ENCODE data around the gene DEDD2. TPM values are rescaled to one million over a fixed set of nuclear protein-coding genes. Genes with fewer than 3 reads are reported as not detected.

DEDD2 gene, protein sequence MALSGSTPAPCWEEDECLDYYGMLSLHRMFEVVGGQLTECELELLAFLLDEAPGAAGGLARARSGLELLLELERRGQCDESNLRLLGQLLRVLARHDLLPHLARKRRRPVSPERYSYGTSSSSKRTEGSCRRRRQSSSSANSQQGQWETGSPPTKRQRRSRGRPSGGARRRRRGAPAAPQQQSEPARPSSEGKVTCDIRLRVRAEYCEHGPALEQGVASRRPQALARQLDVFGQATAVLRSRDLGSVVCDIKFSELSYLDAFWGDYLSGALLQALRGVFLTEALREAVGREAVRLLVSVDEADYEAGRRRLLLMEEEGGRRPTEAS
- 10 to 100 TPM; 17.1 to 34.5 (median 27.0) TPM for total RNA-seq

DNA sequence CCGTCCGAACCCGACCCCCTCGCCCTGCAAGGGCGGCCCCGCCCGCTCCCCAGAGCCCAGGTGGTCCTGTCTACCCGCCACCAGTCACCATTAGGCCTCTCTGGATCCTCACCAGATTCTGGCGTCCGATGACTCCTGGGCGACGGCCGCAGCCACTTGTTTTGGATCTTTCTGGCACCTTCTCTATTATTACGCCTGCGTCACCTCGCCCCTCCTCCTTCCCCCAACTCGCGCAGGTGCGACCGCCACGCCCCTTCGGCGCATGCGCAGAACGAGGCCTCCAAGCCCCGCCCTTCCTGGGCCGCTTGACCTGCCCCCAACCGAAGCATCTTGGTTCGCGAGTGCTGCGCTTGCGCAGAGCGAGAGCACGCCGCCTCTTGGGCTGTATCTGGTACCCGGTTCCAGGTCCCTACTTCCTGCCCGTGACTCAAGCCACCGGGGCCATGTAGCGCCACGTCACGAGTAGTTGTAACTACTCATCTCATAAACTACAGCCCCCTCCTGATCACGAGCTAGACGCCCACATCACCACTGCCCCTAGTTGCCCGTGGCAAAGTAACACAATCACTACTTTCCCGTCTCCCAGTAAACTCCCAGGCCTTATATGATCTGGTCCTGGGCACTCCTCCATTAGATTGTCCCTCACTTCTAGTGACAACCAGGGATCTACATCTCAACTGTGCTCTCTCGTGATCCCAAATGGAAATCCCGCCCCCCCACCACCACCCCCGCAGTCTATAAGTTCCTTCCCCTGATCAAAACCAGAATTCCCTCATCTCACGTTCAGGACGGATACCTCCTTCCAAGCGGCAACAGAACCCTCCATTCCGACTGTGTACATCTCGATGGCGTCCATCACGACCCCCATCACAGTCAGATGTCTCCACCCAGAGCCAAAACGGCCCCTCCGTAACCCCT is at the start of gene DEDD2:
TSS of gene DEDD2 (minus strand) at position 158 of the 918 bp plus-strand sequence. CDS start 670 bp downstream, outside the sequence.
- TF ChIP-seq, protein P1, sequence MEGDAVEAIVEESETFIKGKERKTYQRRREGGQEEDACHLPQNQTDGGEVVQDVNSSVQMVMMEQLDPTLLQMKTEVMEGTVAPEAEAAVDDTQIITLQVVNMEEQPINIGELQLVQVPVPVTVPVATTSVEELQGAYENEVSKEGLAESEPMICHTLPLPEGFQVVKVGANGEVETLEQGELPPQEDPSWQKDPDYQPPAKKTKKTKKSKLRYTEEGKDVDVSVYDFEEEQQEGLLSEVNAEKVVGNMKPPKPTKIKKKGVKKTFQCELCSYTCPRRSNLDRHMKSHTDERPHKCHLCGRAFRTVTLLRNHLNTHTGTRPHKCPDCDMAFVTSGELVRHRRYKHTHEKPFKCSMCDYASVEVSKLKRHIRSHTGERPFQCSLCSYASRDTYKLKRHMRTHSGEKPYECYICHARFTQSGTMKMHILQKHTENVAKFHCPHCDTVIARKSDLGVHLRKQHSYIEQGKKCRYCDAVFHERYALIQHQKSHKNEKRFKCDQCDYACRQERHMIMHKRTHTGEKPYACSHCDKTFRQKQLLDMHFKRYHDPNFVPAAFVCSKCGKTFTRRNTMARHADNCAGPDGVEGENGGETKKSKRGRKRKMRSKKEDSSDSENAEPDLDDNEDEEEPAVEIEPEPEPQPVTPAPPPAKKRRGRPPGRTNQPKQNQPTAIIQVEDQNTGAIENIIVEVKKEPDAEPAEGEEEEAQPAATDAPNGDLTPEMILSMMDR (IDR thresholded peaks at IDR 0.05; ENCODE audit: low read depth), result no peak

DNA sequence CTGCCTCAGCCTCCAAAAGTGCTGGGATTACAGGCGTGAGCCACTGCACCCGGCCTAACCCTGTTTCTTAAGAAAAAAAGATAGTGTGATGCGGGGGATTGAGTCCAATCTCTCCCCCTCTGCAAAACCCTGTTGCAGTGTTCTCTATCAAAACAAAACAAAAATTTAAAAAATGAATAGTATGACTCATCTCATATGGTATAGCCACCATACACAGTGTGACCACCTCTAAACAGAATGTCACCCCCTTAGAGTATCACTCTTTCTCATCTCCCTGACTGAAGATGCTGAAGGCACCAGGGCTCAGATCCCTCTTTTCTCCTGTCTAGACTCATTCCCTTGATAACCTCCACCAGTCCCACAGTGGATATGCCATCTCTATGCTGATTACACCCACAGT is 44.3 kb upstream of the DEDD2 start:
- TF ChIP-seq, protein P1 (IDR thresholded peaks at IDR 0.05; ENCODE audit: low read depth), result no peak

DNA sequence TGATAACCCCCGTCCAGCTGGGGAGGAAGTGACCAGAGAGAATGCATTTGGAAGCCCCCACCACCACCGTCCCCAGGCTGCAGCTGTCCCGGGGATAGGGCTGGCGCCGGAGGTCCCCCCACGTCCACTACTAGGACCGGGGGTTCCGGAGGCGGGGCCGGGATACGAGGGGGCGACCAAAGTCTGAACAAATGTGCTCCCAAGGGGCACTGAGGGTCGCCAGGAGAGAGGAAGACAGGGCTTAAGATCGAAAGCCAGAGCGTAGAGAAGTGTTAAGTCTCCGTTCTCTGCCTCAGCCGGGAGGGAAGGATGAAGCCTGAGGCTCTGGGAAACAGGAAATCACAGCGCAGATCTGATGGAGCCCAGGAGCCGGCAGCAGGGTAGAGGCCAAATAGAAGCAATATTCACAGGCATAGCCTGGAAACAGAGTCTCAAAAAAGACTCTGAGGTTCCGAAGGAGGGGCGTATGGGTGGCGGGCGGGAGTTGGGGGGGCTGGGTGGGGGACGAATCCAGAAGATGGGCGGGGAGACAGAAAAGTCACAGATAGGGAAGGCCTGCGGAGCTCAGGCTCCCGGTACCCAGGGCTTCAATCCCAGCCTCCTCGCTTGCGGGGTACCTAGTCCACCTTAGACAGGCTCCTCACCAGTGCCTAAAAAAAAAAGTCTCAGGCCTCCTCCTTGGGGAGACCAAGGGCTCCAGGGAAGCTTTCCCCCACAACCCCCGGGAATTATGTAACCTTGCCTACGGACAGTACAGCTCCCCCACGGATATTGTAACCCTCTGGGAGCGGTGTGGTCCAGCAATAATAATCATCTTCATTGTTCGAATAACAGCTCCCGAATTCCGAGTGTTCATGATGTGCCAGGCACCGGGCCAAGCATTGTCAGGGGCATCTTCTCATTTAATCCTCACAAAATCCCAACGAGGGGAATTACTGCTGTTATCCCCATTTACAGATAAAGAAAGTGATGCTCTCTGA is 38.6 kb upstream of the DEDD2 start:
- TF ChIP-seq, protein P1 (IDR thresholded peaks at IDR 0.05; ENCODE audit: low read depth), result no peak

DNA sequence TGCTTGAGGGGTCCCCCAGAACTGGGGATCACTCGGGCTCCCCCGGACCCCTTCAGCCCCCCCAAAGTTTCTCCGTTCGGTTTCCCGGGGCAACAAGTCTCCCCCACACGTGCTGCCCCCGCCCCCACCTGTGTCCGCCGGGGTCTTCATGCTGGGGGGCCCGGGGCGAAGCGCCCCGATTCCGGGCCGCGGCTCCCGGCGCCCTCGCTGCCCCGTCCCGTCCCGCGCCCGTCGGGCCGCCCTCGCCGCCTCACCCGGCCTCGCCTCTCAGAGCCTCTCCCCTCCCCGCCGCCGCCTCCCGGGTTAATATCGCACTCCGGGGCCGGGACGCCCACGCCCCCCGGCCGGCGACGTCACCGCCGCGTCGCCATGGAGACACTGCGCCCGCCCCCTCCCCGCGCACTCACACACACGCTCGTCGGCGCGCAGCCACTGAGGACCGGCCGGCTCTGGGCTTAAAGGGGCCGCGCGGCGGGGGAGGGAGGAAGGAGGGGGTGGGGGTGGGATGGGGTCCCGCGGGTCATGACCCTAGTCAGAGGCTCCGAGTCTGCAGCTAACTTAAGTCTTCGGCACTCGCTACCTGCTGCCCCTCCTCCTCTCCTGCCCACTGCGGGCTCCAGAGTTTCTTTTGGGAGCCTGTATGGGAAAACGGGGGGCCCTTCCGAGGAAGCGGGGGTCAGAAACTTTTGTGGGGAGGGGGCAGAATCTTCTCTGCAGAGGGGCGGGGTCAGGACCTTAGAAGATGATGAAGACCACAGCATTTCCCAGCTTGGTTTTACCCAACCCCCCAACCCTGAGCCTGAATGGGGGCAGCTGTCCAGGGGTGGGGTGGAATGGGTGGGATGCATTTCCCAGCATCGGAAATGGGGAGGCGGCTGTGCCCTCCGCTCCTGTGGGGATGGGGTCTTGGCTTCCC is 37.6 kb upstream of the DEDD2 start, which contains the start of gene ERF:
TSS of gene ERF (minus strand) at position 279 of the 916 bp plus-strand sequence. CDS start at position 150, 129 bp downstream.
- TF ChIP-seq, protein P1 (IDR thresholded peaks at IDR 0.05; ENCODE audit: low read depth), result no peak

DNA sequence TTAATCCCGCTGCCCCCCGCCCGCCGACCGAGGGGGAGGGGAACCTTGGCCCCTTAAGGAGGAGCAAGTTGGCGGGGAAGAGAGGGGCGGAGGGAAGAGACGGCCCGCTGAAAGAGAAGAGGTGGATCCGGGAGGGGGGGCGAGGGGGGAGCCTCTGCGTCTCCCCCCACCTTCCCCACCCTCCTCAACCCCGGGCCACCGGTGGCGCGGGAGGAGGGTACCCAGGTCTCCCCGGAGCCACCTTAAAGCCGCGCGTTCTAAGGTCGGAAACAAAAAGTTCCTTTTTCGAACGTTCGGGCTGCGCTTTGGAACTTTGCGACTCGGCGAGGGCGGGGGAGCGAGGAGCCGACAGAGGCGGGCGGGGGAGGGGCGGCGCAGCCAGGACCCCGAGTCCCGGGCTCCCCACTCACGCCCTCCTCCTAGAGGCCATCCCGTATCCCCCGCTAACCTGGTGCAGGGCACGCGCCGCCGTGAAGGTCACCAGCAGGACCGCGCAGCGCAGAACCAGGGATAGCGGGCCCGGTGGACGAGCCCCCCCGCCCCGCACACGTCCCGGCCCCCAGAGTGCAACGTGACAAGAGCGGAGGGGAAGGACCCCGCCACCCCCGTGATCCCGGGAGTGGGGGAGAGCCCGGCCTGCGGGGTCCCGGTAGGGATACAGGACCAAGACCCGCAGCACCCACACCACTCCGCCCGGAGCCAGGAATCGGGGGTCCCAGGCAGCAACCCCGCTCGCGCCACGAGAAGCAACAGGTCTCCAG is 36.8 kb upstream of the DEDD2 start:
- TF ChIP-seq, protein P1 (IDR thresholded peaks at IDR 0.05; ENCODE audit: low read depth), result no peak
